Adrenal gland (tissue), 12 donors: ENCODE measurements around the gene CX3CR1. TPM values are rescaled to one million over a fixed set of nuclear protein-coding genes. Genes with fewer than 3 reads are reported as not detected.
"Not testable (repeated sequence)": the region's sequence is repeated elsewhere in the genome, so short reads cannot be mapped to it uniquely, and the experiment has no call there.

Source experiments
- DNase-seq, 7 donors: peaks; one replicate each; pipeline ENCODE4 v3.0.0-alpha.2; 2019 to 2020
- H3K27ac ChIP-seq, 5 donors: fragments of 200-600 bp; sonication (generic) in 4 of 5; 1 replicate in 3 of 5; 2 replicates in 2 of 5; pipeline versions ENCODE4 v1.5.1 to v1.8.0; 2016 to 2020; ENCODE audit warnings: mild to moderate bottlenecking in 1 of 5
- H3K27me3 ChIP-seq: fragments of 200-600 bp; 2 replicates; pipeline ENCODE4 v1.8.0; 2021
- H3K36me3 ChIP-seq, 2 donors: fragments of 200-600 bp; replicated peaks in 1 of 2; 1 replicate in 1 of 2; 2 replicates in 1 of 2; pipeline versions ENCODE4 v1.5.1 to v1.8.0; 2018 to 2022
- H3K4me1 ChIP-seq, 2 donors: fragments of 200-600 bp; replicated peaks in 1 of 2; 1 replicate in 1 of 2; 2 replicates in 1 of 2; pipeline versions ENCODE4 v1.5.1 to v1.8.0; 2018 to 2021
- H3K4me3 ChIP-seq, 4 donors: fragments of 200-600 bp; sonication (generic) in 3 of 4; one replicate each; pipeline ENCODE4 v1.5.1; 2016 to 2018
- H3K9me3 ChIP-seq, 3 donors: fragments of 200-600 bp; sonication (generic) in 1 of 3; replicated peaks in 1 of 3; 1 replicate in 2 of 3; 2 replicates in 1 of 3; pipeline versions ENCODE4 v1.5.1 to v1.8.0; 2016 to 2021
- POLR2A ChIP-seq, 2 donors: fragments of 450-650 bp; IDR thresholded peaks; one replicate each; pipeline ENCODE4 v1.6.1; 2017; ENCODE audit warnings: antibody characterized with exemption in 2 of 2, mild to moderate bottlenecking in 2 of 2, moderate library complexity in 1 of 2
- WGBS, 4 donors: extraction: QIAGEN DNeasy Blood & Tissue Kit in 2 of 4; methylation state at CpG; one replicate each; pipeline versions ENCODE4 v1.1.5 to v1.1.7; 2013 to 2017; 5-methylcytosine and 5-hydroxymethylcytosine counted together
- intact Hi-C, 2 donors: fragments of 100-400 bp; cut with DNase I; formaldehyde crosslinking; loops; one replicate each; pipeline versions ENCODE4 v1.14.1 to v1.15.0; 2022 to 2023
- polyA plus RNA-seq, 3 donors: library from polyadenylated mRNA; stranded (reverse); fragments of 200-250 nt in 2 of 3; fragments of 350-450 nt in 1 of 3; fragmentation: Illumina TruSeq in 1 of 3; extraction: RNeasy Lipid Tissue Mini Kit (QIAGEN cat#74804) in 1 of 3; gene quantifications; one replicate each; pipeline ENCODE4 v1.2.3, GENCODE V29; 2013 to 2014
- total RNA-seq, 9 donors: library from RNA; depleted of rRNA in 4 of 9; stranded (reverse); fragments of >200 nt in 4 of 9; fragments of 120-200 nt in 1 of 9; fragmentation: NEBNext Ultra II Directional in 1 of 9; extraction: Animal tissue kit (Norgen Biotek cat#: 25700) in 1 of 9; gene quantifications; one replicate each; pipeline versions ENCODE4 v1.1.0 to v1.2.4, GENCODE V29; 2013 to 2023
- TF ChIP-seq, protein P1 (sequence below), 6 experiments: fragments of 450-650 bp in 4 of 6; fragments of 200-600 bp in 2 of 6; sonication (generic) in 1 of 6; IDR thresholded peaks; 1 replicate in 5 of 6; 2 replicates in 1 of 6; pipeline versions ENCODE4 v1.5.1 to v1.8.0; 2016 to 2021; ENCODE audit warnings: antibody characterized with exemption in 6 of 6, mild to moderate bottlenecking in 2 of 6, moderate library complexity in 1 of 6
- donor health status: healthy with polysubstance abuse.
- donor health status: Bipolar disorder and iron deficiency.
- donor health status: DM: yes; HTN: yes; CAD: no.
- donor health status: DM: no; HTN: no; CAD: no.
- donor health status: DM: no; HTN: no; CAD: no.
- donor health status: DM: yes; HTN: yes; CAD: no.

The CX3CR1 gene
- total and polyA plus RNA-seq, 12 donors, result 0.16 to 3.1 (median 1.4) TPM; not detected in 1

DNA sequence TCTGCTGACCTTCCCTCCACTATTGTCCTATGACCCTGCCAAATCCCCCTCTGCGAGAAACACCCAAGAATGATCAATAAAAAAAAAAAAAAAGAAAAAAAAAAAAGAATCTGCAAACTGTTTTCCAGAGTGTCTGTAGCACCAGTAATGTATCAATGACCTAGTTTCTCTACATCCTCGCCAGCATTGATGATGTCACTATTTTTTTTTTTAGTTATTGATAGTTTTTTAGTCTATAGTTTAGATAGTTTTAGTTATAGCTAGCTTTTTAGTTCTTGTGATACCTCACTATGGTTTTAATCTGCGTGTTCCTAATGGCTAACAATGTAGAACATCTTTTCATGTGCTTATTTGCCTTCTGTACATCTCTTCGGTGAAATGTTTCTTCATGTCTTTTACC is 51.3 kb downstream of the CX3CR1 start:
- no peaks in the 10 kb centered on the region for H3K36me3 ChIP-seq
- H3K9me3 ChIP-seq, result no peaks in the 10 kb centered on the region
- intact Hi-C loops, result no loop called here
- H3K27me3 ChIP-seq, result no peaks in the 10 kb centered on the region
- no peak overlapping the region for H3K27ac ChIP-seq
- DNase-seq, result no peak
- no peak overlapping the region for H3K4me3 ChIP-seq
- TF ChIP-seq POLR2A (IDR thresholded peaks at IDR 0.05), result no peak
- TF ChIP-seq, protein P1, sequence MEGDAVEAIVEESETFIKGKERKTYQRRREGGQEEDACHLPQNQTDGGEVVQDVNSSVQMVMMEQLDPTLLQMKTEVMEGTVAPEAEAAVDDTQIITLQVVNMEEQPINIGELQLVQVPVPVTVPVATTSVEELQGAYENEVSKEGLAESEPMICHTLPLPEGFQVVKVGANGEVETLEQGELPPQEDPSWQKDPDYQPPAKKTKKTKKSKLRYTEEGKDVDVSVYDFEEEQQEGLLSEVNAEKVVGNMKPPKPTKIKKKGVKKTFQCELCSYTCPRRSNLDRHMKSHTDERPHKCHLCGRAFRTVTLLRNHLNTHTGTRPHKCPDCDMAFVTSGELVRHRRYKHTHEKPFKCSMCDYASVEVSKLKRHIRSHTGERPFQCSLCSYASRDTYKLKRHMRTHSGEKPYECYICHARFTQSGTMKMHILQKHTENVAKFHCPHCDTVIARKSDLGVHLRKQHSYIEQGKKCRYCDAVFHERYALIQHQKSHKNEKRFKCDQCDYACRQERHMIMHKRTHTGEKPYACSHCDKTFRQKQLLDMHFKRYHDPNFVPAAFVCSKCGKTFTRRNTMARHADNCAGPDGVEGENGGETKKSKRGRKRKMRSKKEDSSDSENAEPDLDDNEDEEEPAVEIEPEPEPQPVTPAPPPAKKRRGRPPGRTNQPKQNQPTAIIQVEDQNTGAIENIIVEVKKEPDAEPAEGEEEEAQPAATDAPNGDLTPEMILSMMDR (IDR thresholded peaks at IDR 0.05), result no peak
- WGBS, 4 donors, result 79 to 88% (median 84%) methylated on average over 3 to 4 of the region's 4 CpGs
- no peaks in the 10 kb centered on the region for H3K4me1 ChIP-seq

DNA sequence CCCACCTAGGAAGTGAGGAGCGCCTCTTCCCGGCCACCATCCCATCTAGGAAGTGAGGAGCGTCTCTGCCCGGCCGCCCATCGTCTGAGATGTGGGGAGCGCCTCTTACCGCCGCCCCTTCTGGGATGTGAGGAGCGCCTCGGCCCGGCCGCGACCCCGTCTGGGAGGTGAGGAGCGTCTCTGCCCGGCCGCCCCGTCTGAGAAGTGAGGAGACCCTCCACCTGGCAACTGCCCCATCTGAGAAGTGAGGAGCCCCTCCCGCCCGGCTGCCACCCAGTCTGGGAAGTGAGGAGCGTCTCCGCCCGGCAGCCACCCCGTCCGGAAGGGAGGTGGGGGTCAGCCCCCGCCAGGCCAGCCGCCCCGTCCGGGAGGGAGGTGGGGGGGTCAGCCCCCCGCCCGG is 52.2 kb downstream of the CX3CR1 start:
- H3K9me3 ChIP-seq, H3K27me3 ChIP-seq, DNase-seq, H3K27ac ChIP-seq, H3K4me3 ChIP-seq, H3K4me1 ChIP-seq, intact Hi-C loops, H3K36me3 ChIP-seq: not testable (repeated sequence)
- 93 to 98% (median 96%) methylated on average over 17 to 29 of the region's 32 CpGs; no CpG with 5 or more reads in 1 of the 4 donors for whole genome bisulfite sequencing, 4 donors

DNA sequence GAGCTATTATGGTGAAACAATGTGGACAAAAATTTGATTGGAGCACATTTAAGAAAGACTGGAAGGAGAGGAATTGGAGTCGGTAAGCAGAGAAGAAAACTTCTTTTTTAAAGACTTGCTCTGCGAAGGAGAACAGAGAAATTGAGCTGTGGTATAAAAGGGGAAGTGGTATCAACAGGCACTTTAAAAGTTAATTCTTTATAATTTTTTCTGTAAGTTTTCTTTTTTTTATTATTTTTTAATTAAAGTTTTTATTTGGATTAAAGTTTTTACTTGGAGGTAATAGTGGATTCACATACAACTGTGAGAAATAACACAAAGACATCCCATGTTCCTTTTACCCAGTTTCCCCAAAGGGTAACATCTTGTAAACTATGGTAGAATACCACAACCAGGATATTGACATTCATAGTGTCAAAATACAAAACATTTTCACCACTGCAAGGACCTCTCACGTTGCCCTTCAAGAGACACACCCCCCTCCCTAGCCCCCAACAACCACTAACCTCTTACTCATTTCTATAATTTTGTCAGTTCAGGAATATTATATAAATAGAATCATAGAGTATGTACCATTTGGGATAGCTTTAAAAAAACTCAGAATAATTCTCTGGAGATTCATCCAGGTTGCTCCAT is 53.6 kb downstream of the CX3CR1 start:
- no peak for DNase-seq
- H3K27me3 ChIP-seq, result no peaks in the 10 kb centered on the region
- H3K4me3 ChIP-seq, result no peak overlapping the region
- no peak overlapping the region for H3K27ac ChIP-seq
- intact Hi-C loops, result no loop called here
- H3K4me1 ChIP-seq, result no peaks in the 10 kb centered on the region
- H3K36me3 ChIP-seq, result no peaks in the 10 kb centered on the region
- WGBS, 4 donors, result 49 to 63% (median 55%) methylated on average over 3 of the region's 3 CpGs
- H3K9me3 ChIP-seq, result no peaks in the 10 kb centered on the region
- TF ChIP-seq, protein P1 (IDR thresholded peaks at IDR 0.05), result no peak
- TF ChIP-seq POLR2A (IDR thresholded peaks at IDR 0.05), result no peak

DNA sequence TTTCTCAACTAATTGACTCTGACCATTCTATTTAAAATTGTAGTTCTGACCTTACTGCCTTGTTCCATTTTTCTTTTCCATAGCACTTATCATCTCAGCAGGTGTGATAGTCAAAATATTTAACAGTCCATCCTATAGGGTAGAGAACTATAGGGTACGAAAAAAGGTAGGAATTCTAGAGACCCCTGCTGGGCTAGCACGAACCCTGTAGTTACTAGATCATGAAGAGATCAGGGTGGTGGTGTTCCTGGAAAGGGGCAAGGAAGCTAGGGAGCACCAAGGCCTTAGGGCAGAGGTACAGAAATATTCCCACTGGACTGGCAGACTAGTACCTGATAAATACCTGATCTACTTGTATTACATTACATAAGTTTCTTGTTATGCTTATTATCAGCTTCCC is 55.5 kb downstream of the CX3CR1 start:
- intact Hi-C loops, result no loop called here
- Histone ChIP-seq H3K4me1 (no peaks in the 10 kb centered on the region), H3K27ac (no peak overlapping the region), H3K4me3 (no peak overlapping the region), H3K9me3 (no peaks in the 10 kb centered on the region), H3K36me3 (no peaks in the 10 kb centered on the region), H3K27me3 (peaks cover 4% of the 10 kb centered on the region)
- DNase-seq, result no peak
- 78 to 93% (median 89%) methylated on average over 2 of the region's 2 CpGs for WGBS, 4 donors
- TF ChIP-seq, protein P1 (IDR thresholded peaks at IDR 0.05), result no peak
- no peak for TF ChIP-seq POLR2A (IDR thresholded peaks at IDR 0.05)

DNA sequence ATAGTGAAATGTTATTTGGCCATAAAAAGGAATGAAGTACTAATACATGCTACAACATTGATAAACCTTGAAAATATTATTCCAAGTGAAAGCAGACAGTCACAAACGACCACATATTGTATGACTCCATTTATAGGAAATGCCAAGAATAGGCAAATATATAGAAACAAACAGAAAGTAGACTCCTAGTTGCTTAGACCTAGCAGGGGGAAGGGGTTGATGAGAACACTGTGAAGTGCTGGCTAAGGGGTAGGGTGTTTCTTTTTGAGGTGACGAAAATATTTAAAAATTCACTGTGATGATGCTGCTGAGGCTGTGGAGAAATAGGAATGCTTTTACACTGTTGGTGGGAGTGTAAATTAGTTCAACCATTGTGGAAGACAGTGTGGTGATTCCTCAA is 56.9 kb downstream of the CX3CR1 start:
- Histone ChIP-seq H3K9me3 (no peaks in the 10 kb centered on the region), H3K36me3 (no peaks in the 10 kb centered on the region), H3K27me3 (peaks cover 4% of the 10 kb centered on the region), H3K4me3 (no peak overlapping the region), H3K27ac (no peak overlapping the region), H3K4me1 (no peaks in the 10 kb centered on the region)
- intact Hi-C loops, result no loop called here
- TF ChIP-seq POLR2A (IDR thresholded peaks at IDR 0.05), result no peak
- TF ChIP-seq, protein P1 (IDR thresholded peaks at IDR 0.05), result no peak
- 68 to 81% (median 76%) methylated on average over 2 of the region's 2 CpGs for WGBS, 4 donors
- DNase-seq, result no peak
